CD4-positive, alpha-beta T cell (primary cell): Measurements from ENCODE around the gene EFHD2. TPM values are rescaled to one million over a fixed set of nuclear protein-coding genes. Genes with fewer than 3 reads are reported as not detected.

Experiments
- ATAC-seq: fragments of 200-7000 bp; cut with Tn5 transposase; one replicate; pipeline ENCODE4 v1.10.0; 2022; ENCODE audit warnings: mild to moderate bottlenecking; ENCODE audit not compliant: poor library complexity
- CTCF ChIA-PET: fragments of 350-600 bp; sonication (Branson Sonifier 250); formaldehyde crosslinking; loops from one replicate; lab custom pipeline; 2021; ENCODE audit warnings: antibody characterized with exemption, inconsistent platforms; lab: Charles Lee
- POLR2A ChIA-PET: fragments of 350-600 bp; sonication (Branson Sonifier 250); formaldehyde crosslinking; loops from one replicate; lab custom pipeline; 2021; ENCODE audit warnings: antibody characterized with exemption, inconsistent platforms; lab: Charles Lee
- DNase-seq, 14 experiments: peaks; one replicate each; pipeline ENCODE4 v3.0.0-alpha.2; 2013 to 2020; ENCODE audit warnings: mixed read lengths in 2 of 14
- H3K27ac ChIP-seq, 2 donors: one replicate each; pipeline versions ENCODE4 v1.5.1 to v1.7.0; 2013; ENCODE audit warnings: low read length in 2 of 2, low read depth in 1 of 2, mild to moderate bottlenecking in 1 of 2
- H3K27me3 ChIP-seq, 2 experiments: 1 replicate in 1 of 2; 2 replicates in 1 of 2; pipeline versions ENCODE4 v1.6.1 to v1.7.0; 2013; ENCODE audit warnings: low read length in 2 of 2, control low read depth in 1 of 2, mild to moderate bottlenecking in 1 of 2, moderate library complexity in 1 of 2; ENCODE audit not compliant: insufficient read depth in 2 of 2, control insufficient read depth in 1 of 2
- H3K36me3 ChIP-seq: one replicate; pipeline ENCODE4 v1.6.1; 2013; ENCODE audit warnings: low read length, control low read depth; ENCODE audit not compliant: insufficient read depth
- H3K4me1 ChIP-seq: one replicate; pipeline ENCODE4 v1.6.1; 2013; ENCODE audit warnings: low read length, control low read depth; ENCODE audit not compliant: insufficient read depth
- H3K4me3 ChIP-seq: one replicate; pipeline ENCODE4 v1.5.1; 2013; ENCODE audit warnings: mild to moderate bottlenecking, low read length, moderate library complexity
- H3K9me3 ChIP-seq, 2 experiments: 1 replicate in 1 of 2; 2 replicates in 1 of 2; pipeline versions ENCODE4 v1.6.1 to v1.7.0; 2013; ENCODE audit warnings: low read length in 2 of 2, mild to moderate bottlenecking in 2 of 2, control low read depth in 1 of 2, moderate library complexity in 1 of 2; ENCODE audit not compliant: control insufficient read depth in 1 of 2, insufficient read depth in 1 of 2
- H3K27ac Mint-ChIP-seq: one replicate; pipeline ENCODE4 v1.8.0; 2020; ENCODE audit warnings: mixed read lengths
- H3K27me3 Mint-ChIP-seq: one replicate; pipeline ENCODE4 v1.8.0; 2021; ENCODE audit warnings: mixed read lengths
- H3K36me3 Mint-ChIP-seq: one replicate; pipeline ENCODE4 v1.8.0; 2021; ENCODE audit warnings: low read depth, mixed read lengths
- H3K4me1 Mint-ChIP-seq: one replicate; pipeline ENCODE4 v1.8.0; 2021; ENCODE audit warnings: low read depth, mixed read lengths
- H3K4me3 Mint-ChIP-seq: one replicate; pipeline ENCODE4 v1.8.0; 2020; ENCODE audit warnings: mild to moderate bottlenecking, mixed read lengths
- H3K9me3 Mint-ChIP-seq: one replicate; pipeline ENCODE4 v1.8.0; 2020; ENCODE audit warnings: mixed read lengths
- CTCF ChIP-seq: fragments of 200-600 bp; IDR thresholded peaks from one replicate; pipeline ENCODE4 v1.8.0; 2022; ENCODE audit warnings: antibody characterized with exemption, mild to moderate bottlenecking
- intact Hi-C, 2 experiments: fragments of 100-400 bp; cut with DNase I in 1 of 2; cut with micrococcal nuclease in 1 of 2; formaldehyde crosslinking; loops; one replicate each; pipeline versions ENCODE4 v1.15.1 to v1.9.0; 2023 to 2025; cut with DNase I, micrococcal nuclease
- total RNA-seq, 174 experiments: library from RNA in 2 of 174; stranded (reverse) in 2 of 174; gene quantifications; one replicate each; pipeline ENCODE4 v1.2.3 and lab custom pipeline; 2021 to 2026

The EFHD2 gene
- total RNA-seq, 2 experiments from 2014 or later: 79.1 to 80.9 TPM

- H3K27ac Mint-ChIP-seq: peak overlapping the region; percentile 47
- Histone ChIP-seq H3K36me3 (peaks cover 55% of the 10 kb centered on the region), H3K4me1 (peaks cover 6% of the 10 kb centered on the region), H3K27me3 (no peaks in the 10 kb centered on the region), H3K4me3 (no peak overlapping the region), H3K9me3 (no peaks in the 10 kb centered on the region), H3K27ac (no peak overlapping the region)
- H3K36me3 Mint-ChIP-seq: peaks cover 33% of the 10 kb centered on the region
- ATAC-seq (no peak), DNase-seq (peak in 2 of 14 experiments; percentile 58 to 70)
- H3K4me1 Mint-ChIP-seq: peaks cover under 1% of the 10 kb centered on the region
- intact Hi-C loops: loop anchor here in 1 of 2 experiments (2.0 to 5.0 kb wide), 2 partner anchors 21 to 302 kb away; partner anchors contain the start of gene EFHD2
- H3K9me3 Mint-ChIP-seq: no peaks in the 10 kb centered on the region
- CTCF ChIA-PET: interaction anchor here (1.2 to 7.5 kb wide), 2 partner anchors 23 to 106 kb away, joined by 6 to 67 read pairs; no protein-coding TSS in a partner anchor
- POLR2A ChIA-PET: no interaction called here
- no peak overlapping the region for H3K4me3 Mint-ChIP-seq
- no peak for TF ChIP-seq CTCF
- H3K27me3 Mint-ChIP-seq: no peaks in the 10 kb centered on the region
Measured at GRCh38 chr1:15429701-15430149, 20.0 kb downstream of the EFHD2 start.

DNA sequence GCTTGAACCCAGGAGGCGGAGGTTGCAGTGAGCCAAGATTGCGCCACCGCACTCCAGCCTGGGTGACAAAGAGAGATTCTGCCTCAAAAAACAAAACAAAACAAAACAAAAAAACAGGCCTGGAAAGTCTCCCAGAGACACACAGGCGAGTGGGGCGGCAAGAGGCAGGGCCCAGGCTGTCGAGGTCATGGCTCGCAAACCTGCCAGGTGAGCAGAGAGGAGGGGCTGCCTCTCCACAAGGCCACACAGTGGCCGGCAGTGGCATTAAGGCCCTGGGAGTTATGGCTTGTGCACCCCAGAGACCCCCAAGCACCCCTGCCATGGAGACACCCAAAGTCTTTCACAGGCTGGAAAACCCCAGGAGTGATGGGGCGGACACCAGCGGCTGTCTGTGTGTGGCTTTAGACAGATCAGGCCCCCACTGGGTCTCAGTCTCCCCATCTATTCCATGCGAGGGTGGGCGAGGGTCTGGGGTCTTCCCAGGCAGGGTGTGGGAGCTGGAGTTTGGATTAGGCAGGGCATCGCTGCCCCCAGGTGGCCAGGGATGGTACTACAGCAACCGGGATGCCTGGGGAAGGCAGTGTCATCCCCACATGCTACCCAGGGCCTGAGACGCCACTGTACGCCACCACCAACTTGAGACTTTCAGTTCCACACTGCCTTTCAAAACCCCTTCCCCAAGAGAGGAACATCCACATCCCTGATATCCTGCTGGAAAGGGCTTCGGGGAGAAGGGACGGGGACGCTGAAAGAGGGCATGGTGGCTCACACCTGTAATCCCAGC is 21.3 kb downstream of the EFHD2 start:
- peaks cover 45% of the 10 kb centered on the region for H3K36me3 ChIP-seq
- H3K4me1 ChIP-seq: peaks cover 6% of the 10 kb centered on the region
- ChIA-PET POLR2A (interaction anchor here (0.9 to 1.8 kb wide), 2 partner anchors 20 to 107 kb away, joined by 3 to 10 read pairs; no protein-coding TSS in a partner anchor), CTCF (interaction anchor here (0.6 to 7.5 kb wide), 20 partner anchors 9 to 143 kb away, joined by 3 to 67 read pairs (median 4); partner anchors contain the start of gene EFHD2)
- H3K4me3 Mint-ChIP-seq: no peak overlapping the region
- H3K9me3 ChIP-seq: no peaks in the 10 kb centered on the region
- ATAC-seq (peak; percentile 77), DNase-seq (peak; percentile 55 to 84 (median 74))
- H3K27ac ChIP-seq: no peak overlapping the region
- peaks cover 25% of the 10 kb centered on the region for H3K36me3 Mint-ChIP-seq
- peak overlapping the region; percentile 61 for H3K27ac Mint-ChIP-seq
- H3K9me3 Mint-ChIP-seq: no peaks in the 10 kb centered on the region
- H3K4me3 ChIP-seq: no peak overlapping the region
- no peaks in the 10 kb centered on the region for H3K27me3 ChIP-seq
- H3K27me3 Mint-ChIP-seq: no peaks in the 10 kb centered on the region
- TF ChIP-seq CTCF: peak; percentile 96
- no peaks in the 10 kb centered on the region for H3K4me1 Mint-ChIP-seq
- intact Hi-C loops: loop anchor here (1.0 to 5.0 kb wide), 4 partner anchors 22 to 304 kb away; partner anchors contain the start of gene EFHD2 (in 1 of the 2)

DNA sequence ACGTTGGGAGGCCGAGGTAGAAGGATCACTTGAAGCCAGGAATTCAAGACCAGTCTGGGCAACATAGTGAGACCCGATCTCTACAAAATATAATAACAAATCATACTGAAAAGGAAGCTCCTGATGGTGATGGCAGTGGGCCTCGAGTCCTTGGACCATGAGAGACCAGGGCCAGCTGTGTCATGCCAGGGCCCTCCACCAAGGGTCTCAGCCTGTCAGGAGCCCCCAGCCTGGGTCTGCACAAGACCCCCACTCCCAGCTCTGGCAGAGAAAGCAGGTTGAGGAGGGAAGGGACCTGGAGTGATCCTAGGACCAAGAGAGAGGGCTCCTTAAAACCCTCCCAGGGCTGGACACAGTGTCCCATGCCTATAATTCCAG is 21.9 kb downstream of the EFHD2 start:
- ATAC-seq (peak; percentile 3), DNase-seq (peak in 1 of 14 experiments; percentile 34)
- Mint-ChIP-seq H3K4me3 (no peak overlapping the region), H3K9me3 (no peaks in the 10 kb centered on the region), H3K27ac (peak overlapping the region; percentile 61), H3K4me1 (no peaks in the 10 kb centered on the region), H3K36me3 (peaks cover 19% of the 10 kb centered on the region), H3K27me3 (no peaks in the 10 kb centered on the region)
- H3K9me3 ChIP-seq: no peaks in the 10 kb centered on the region
- H3K27me3 ChIP-seq: no peaks in the 10 kb centered on the region
- ChIA-PET CTCF (interaction anchor here (0.8 to 7.5 kb wide), 14 partner anchors 10 to 142 kb away, joined by 3 to 67 read pairs (median 4); no protein-coding TSS in a partner anchor), POLR2A (interaction anchor here (0.9 to 1.8 kb wide), 2 partner anchors 20 to 108 kb away, joined by 3 to 10 read pairs; no protein-coding TSS in a partner anchor)
- intact Hi-C loops: loop anchor here (1.0 to 5.0 kb wide), 4 partner anchors 23 to 304 kb away; partner anchors contain the start of gene EFHD2 (in 1 of the 2)
- TF ChIP-seq CTCF: no peak
- peaks cover 6% of the 10 kb centered on the region for H3K4me1 ChIP-seq
- no peak overlapping the region for H3K4me3 ChIP-seq
- H3K27ac ChIP-seq: no peak overlapping the region
- H3K36me3 ChIP-seq: peaks cover 39% of the 10 kb centered on the region
